ENCODE measurements around the gene DCTN5. TPM values are rescaled to one million over a fixed set of nuclear protein-coding genes. Genes with fewer than 3 reads are reported as not detected.

The DCTN5 gene
- total RNA-seq, 4 donors from 2014 or later = 22.9 to 34.4 (median 24.8) TPM

DNA sequence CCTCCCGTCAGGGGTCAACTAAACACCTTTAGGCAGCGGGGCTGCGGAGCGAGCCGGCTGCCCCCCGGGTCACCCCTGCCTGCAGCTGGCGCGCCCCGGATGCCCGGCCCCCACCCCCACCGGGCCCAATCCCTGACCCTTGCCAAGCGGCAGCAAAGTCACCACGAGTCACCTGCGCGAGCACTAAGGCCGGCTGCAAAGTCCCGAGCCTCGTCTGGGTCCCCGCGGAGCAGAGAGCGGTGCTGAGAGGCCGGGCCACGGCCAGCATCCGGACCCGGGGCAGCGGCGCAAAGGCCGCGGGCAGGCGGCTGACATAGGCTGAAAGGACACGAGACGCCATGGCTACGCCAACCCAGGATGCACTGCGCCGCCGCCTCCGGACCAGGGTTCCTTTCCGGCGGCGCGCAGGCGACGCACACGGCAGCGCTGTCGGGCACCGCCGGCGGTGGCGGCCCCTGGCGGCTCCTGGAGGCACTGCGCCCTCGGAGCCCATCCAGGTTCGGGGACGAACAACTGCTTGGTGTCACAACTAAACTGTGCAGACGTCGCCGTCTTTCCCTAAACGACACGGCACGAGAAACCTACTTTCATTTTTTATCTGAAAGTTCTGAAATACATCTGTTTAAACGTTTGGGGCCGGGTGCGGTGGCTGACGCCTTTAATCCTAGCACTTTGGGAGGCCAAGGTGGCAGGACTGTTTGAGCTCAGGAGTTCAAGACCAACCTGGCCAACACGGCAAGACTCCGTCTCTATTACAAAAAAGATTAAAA lies 45.1 kb upstream of the DCTN5 start, which contains the start of gene NDUFAB1:
Gene NDUFAB1, minus strand, starts transcription at position 366 of the 770 bp plus-strand sequence. Its CDS starts 26 bp downstream, at position 340.
- Histone ChIP-seq H3K4me3 (peak within 1 kb of the TSS; percentile 88 to 100 (median 97)), H3K27ac (peak within 1 kb of the TSS; percentile 94 to 99 (median 96)), H3K9me3 (no peaks in the 10 kb centered on the region), H3K4me1 (peaks cover 26 to 35% of the 10 kb centered on the region in 2 donors), H3K27me3 (no peaks in the 10 kb centered on the region), H3K36me3 (peaks cover 0 to 23% of the 10 kb centered on the region in 2 donors)
- intact Hi-C loops (cut with DNase I; ENCODE audit: low total_unique reads) = loop anchor here (1.0 to 10.0 kb wide), 5 partner anchors 39 to 1391 kb away; partner anchors contain the start of genes COG7, DCTN5, EARS2 and EEF2K
- TF ChIP-seq, protein P1, sequence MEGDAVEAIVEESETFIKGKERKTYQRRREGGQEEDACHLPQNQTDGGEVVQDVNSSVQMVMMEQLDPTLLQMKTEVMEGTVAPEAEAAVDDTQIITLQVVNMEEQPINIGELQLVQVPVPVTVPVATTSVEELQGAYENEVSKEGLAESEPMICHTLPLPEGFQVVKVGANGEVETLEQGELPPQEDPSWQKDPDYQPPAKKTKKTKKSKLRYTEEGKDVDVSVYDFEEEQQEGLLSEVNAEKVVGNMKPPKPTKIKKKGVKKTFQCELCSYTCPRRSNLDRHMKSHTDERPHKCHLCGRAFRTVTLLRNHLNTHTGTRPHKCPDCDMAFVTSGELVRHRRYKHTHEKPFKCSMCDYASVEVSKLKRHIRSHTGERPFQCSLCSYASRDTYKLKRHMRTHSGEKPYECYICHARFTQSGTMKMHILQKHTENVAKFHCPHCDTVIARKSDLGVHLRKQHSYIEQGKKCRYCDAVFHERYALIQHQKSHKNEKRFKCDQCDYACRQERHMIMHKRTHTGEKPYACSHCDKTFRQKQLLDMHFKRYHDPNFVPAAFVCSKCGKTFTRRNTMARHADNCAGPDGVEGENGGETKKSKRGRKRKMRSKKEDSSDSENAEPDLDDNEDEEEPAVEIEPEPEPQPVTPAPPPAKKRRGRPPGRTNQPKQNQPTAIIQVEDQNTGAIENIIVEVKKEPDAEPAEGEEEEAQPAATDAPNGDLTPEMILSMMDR (IDR thresholded peaks at IDR 0.05 in 4 of 5, conservative IDR thresholded peaks at IDR 0.05 in 1 of 5) = peak; percentile 93 to 100 (median 100)
- TF ChIP-seq POLR2A (IDR thresholded peaks at IDR 0.05) = peak; percentile 8 to 42
- DNase-seq = peak; percentile 82 to 89
- in situ Hi-C loops (cut with MboI; ENCODE audit: low sequenced_read_pairs in 4 of 4) = loop anchor here in 1 of 4 donors (5.0 kb wide), 1 partner anchor 39 kb away; the partner anchor contains the start of genes EARS2 and UBFD1
- peak; percentile 83 to 87 for ATAC-seq

DNA sequence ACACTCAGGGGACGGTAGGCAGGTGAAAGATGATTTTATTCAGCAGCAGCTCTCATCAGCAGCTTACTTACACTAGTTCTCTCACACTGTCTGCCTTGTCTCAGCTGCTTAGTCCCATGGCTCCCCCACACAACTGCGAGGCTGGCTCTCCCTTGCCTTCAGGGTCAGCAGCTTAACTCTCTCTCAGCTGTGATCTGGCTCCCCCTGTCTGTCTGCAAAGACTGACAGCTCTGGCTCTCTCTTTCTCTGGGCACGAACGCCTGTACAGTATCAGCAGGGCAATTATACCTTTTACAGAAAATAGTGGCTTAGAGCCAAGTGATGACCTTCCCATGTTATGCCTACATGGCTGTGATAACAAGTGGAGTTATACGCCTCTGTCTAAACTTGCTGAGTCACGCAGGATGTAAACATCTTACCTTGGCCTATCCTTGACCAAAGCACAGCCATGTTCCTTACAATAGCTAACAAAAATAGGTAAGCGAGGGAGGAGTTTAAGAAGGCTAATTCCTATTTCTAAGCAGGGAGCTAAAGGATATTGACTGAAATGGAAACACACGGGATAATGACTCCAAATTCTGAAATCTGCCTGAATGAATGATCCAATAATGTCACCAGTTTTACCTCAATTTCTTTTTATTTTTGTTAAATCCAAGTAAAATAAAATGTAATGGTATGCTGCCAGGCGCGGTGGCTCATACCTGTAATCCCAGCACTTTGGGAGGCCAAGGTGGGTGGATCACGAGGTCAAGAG lies 44.1 kb upstream of the DCTN5 start:
- peak overlapping the region; percentile 94 to 99 (median 96) for H3K27ac ChIP-seq
- ATAC-seq (peak; percentile 34 to 66), DNase-seq (peak; percentile 16 to 78)
- H3K9me3 ChIP-seq = no peaks in the 10 kb centered on the region
- peak overlapping the region in 2 of 4 donors; percentile 52 to 88 for H3K4me3 ChIP-seq
- H3K27me3 ChIP-seq = no peaks in the 10 kb centered on the region
- H3K36me3 ChIP-seq = peaks cover 0 to 22% of the 10 kb centered on the region in 2 donors
- intact Hi-C loops (cut with DNase I; ENCODE audit: low total_unique reads) (loop anchor here (2.0 to 10.0 kb wide), 3 partner anchors 86 to 1392 kb away; partner anchors contain the start of genes COG7, EEF2K and GGA2), in situ Hi-C loops (cut with MboI; ENCODE audit: low sequenced_read_pairs in 4 of 4) (loop anchor here in 1 of 4 donors (5.0 kb wide), 1 partner anchor 40 kb away; the partner anchor contains the start of genes EARS2 and UBFD1)
- peaks cover 26% of the 10 kb centered on the region in 2 donors for H3K4me1 ChIP-seq
- TF ChIP-seq, protein P1 (IDR thresholded peaks at IDR 0.05 in 4 of 5, conservative IDR thresholded peaks at IDR 0.05 in 1 of 5) = peak in 3 of 5 experiments; percentile 31 to 51 (median 39)
- no peak for TF ChIP-seq POLR2A (IDR thresholded peaks at IDR 0.05)

DNA sequence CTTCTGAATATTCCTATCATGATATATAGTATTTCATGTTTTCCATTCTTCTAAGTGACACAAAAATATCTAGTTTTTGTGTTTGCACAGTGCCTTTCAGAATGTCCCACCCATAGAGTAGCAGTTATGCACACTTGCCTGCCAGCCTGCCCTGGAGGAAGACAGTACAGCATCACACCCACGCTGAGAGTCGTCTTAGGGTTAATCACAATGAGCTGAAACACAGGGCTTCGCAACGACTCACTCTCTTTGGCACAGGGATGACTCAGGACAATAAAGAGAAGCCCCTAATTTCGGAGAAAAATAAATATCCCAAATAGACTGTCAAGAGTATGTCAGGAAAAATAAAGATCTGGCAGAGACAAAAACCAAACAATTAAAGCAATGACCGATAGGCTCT lies 33.5 kb upstream of the DCTN5 start:
- no peak for TF ChIP-seq POLR2A (IDR thresholded peaks at IDR 0.05)
- TF ChIP-seq, protein P1 (IDR thresholded peaks at IDR 0.05 in 4 of 5, conservative IDR thresholded peaks at IDR 0.05 in 1 of 5) = no peak
- H3K36me3 ChIP-seq = peaks cover 0 to 31% of the 10 kb centered on the region in 2 donors
- H3K4me1 ChIP-seq = no peaks in the 10 kb centered on the region
- H3K9me3 ChIP-seq = no peaks in the 10 kb centered on the region
- intact Hi-C loops (cut with DNase I; ENCODE audit: low total_unique reads) = no loop called here
- no peak overlapping the region for H3K27ac ChIP-seq
- ATAC-seq = no peak
- no peak overlapping the region for H3K4me3 ChIP-seq
- no peak for DNase-seq
- H3K27me3 ChIP-seq = no peaks in the 10 kb centered on the region
- in situ Hi-C loops (cut with MboI; ENCODE audit: low sequenced_read_pairs in 4 of 4) = loop anchor here in 1 of 4 donors (10.0 kb wide), 1 partner anchor 63 kb away; no protein-coding TSS in a partner anchor

DNA sequence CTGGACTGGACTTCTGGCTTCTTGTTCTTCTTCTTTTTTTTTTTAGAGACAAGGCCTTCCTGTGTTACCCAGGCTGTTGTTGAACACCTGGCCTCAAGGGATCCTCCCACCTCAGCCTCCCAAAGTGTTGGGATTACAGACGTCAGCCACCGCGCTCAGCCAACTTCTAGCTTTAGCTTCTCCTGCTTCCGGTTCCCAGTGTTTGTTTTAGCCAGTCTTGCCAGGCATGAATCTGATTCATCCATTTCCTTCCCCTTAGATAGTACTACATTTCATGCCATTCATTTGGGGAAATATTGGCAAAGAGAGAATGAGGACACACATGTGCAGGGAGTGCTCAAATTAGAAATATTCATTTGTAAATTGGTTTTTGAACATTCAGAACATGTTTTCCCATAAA lies 33.1 kb upstream of the DCTN5 start:
- peaks cover 0 to 30% of the 10 kb centered on the region in 2 donors for H3K36me3 ChIP-seq
- in situ Hi-C loops (cut with MboI; ENCODE audit: low sequenced_read_pairs in 4 of 4) (loop anchor here in 1 of 4 donors (10.0 kb wide), 1 partner anchor 63 kb away; no protein-coding TSS in a partner anchor), intact Hi-C loops (cut with DNase I; ENCODE audit: low total_unique reads) (no loop called here)
- DNase-seq (no peak), ATAC-seq (no peak)
- H3K27ac ChIP-seq = no peak overlapping the region
- no peaks in the 10 kb centered on the region for H3K9me3 ChIP-seq
- H3K4me3 ChIP-seq = no peak overlapping the region
- no peaks in the 10 kb centered on the region for H3K27me3 ChIP-seq
- TF ChIP-seq POLR2A (IDR thresholded peaks at IDR 0.05) = no peak
- TF ChIP-seq, protein P1 (IDR thresholded peaks at IDR 0.05 in 4 of 5, conservative IDR thresholded peaks at IDR 0.05 in 1 of 5) = no peak
- no peaks in the 10 kb centered on the region for H3K4me1 ChIP-seq

Measured in gastrocnemius medialis (tissue), 4 donors.